Measurements from ENCODE around the gene MITD1. TPM values are rescaled to one million over a fixed set of nuclear protein-coding genes. Genes with fewer than 3 reads are reported as not detected.
A peak's percentile ranks its signal among the peaks of the same experiment; 100 is the strongest.
"Not testable (repeated sequence)": the region's sequence is repeated elsewhere in the genome, so short reads cannot be mapped to it uniquely, and the experiment has no call there.

The MITD1 gene
- total RNA-seq, result 10 to 100 TPM; 16.2 to 17.6 TPM
- long read RNA-seq, partial matches to known transcripts, result 0 of 1 reads
- long read RNA-seq, other reads (novel, unspliced or antisense), result 0 of 1 reads

GRCh38 chr2:99180755-99181623, at the start of gene MITD1, which contains the start of gene MRPL30:
MITD1 (minus strand) TSS chr2:99181058; CDS start chr2:99180981, 77 bp downstream.
MRPL30 (plus strand) TSS chr2:99181184; CDS start chr2:99186204, 5,020 bp downstream.
- DNase-seq, result peak; percentile 92
- intact Hi-C loops (cut with DNase I), result loop anchor here in 1 of 2 donors (5.0 kb wide), 2 partner anchors 156 to 311 kb away; partner anchors contain the start of genes EIF5B, REV1 and TXNDC9
- peak; percentile 99 for ATAC-seq

- DNase-seq (no peak), ATAC-seq (no peak)
- intact Hi-C loops (cut with DNase I), result no loop called here
Observed at GRCh38 chr2:99217929-99218501, 37.2 kb upstream of the MITD1 start.

- intact Hi-C loops (cut with DNase I), result no loop called here
- DNase-seq (no peak), ATAC-seq (no peak)
Observed at GRCh38 chr2:99216096-99216495, 35.2 kb upstream of the MITD1 start.

- ATAC-seq, result no peak
- intact Hi-C loops (cut with DNase I), result no loop called here
- DNase-seq, result no peak
Observed at GRCh38 chr2:99205491-99205890, 24.6 kb upstream of the MITD1 start.

GRCh38 chr2:99201959-99202678, 21.3 kb upstream of the MITD1 start:
- DNase-seq (no peak), ATAC-seq (no peak)
- intact Hi-C loops (cut with DNase I), result no loop called here

- ATAC-seq (no peak), DNase-seq (no peak)
- intact Hi-C loops (cut with DNase I), result no loop called here
Observed at GRCh38 chr2:99200076-99200800, 19.4 kb upstream of the MITD1 start.

GRCh38 chr2:99198103-99198841, 17.4 kb upstream of the MITD1 start:
- DNase-seq (no peak), ATAC-seq (no peak)
- intact Hi-C loops (cut with DNase I), result no loop called here

GRCh38 chr2:99192364-99192763, 11.5 kb upstream of the MITD1 start:
- DNase-seq; ATAC-seq; intact Hi-C loops (cut with DNase I): not testable (repeated sequence)

- intact Hi-C loops (cut with DNase I), result no loop called here
- ATAC-seq, result no peak
- DNase-seq, result no peak
Observed at GRCh38 chr2:99190548-99190947, 9.7 kb upstream of the MITD1 start.

GRCh38 chr2:99188357-99188756, 7.5 kb upstream of the MITD1 start:
- intact Hi-C loops (cut with DNase I), result no loop called here
- ATAC-seq, result no peak
- DNase-seq, result no peak

- ATAC-seq (no peak), DNase-seq (no peak)
- intact Hi-C loops (cut with DNase I), result no loop called here
Observed at GRCh38 chr2:99187011-99187410, 6.2 kb upstream of the MITD1 start.

GRCh38 chr2:99184811-99185210, 4.0 kb upstream of the MITD1 start:
- ATAC-seq, result no peak
- intact Hi-C loops (cut with DNase I), result loop anchor here in 1 of 2 donors (5.0 kb wide), 2 partner anchors 152 to 307 kb away; partner anchors contain the start of genes EIF5B, REV1 and TXNDC9
- DNase-seq, result no peak

- no peak for ATAC-seq
- intact Hi-C loops (cut with DNase I), result loop anchor here in 1 of 2 donors (5.0 kb wide), 2 partner anchors 154 to 309 kb away; partner anchors contain the start of genes EIF5B, REV1 and TXNDC9
- DNase-seq, result no peak
Observed at GRCh38 chr2:99183025-99183424, 2.2 kb upstream of the MITD1 start.

- intact Hi-C loops (cut with DNase I), result loop anchor here in 1 of 2 donors (5.0 kb wide), 2 partner anchors 156 to 311 kb away; partner anchors contain the start of genes EIF5B, REV1 and TXNDC9
- no peak for DNase-seq
- no peak for ATAC-seq
Observed at GRCh38 chr2:99181624-99182000, 754 bp upstream of the MITD1 start.

GRCh38 chr2:99171377-99172140, 9.3 kb downstream of the MITD1 start:
- intact Hi-C loops (cut with DNase I), result no loop called here
- no peak for DNase-seq
- no peak for ATAC-seq

GRCh38 chr2:99169534-99169933, 11.3 kb downstream of the MITD1 start:
- intact Hi-C loops (cut with DNase I), result no loop called here
- DNase-seq (no peak), ATAC-seq (no peak)

- no peak for DNase-seq
- intact Hi-C loops (cut with DNase I), result no loop called here
- no peak for ATAC-seq
Observed at GRCh38 chr2:99166218-99166617, 14.6 kb downstream of the MITD1 start.

Measured in left cardiac atrium (tissue), 4 donors.